ENCODE results near the gene PRKCZ. TPM values are rescaled to one million over a fixed set of nuclear protein-coding genes. Genes with fewer than 3 reads are reported as not detected.
"Not testable (repeated sequence)": the region's sequence is repeated elsewhere in the genome, so short reads cannot be mapped to it uniquely, and the experiment has no call there.

The PRKCZ gene
- total RNA-seq, 3 donors from 2014 or later (not counting 1 experiment from before 2014, with no cell fraction given): 25.1 to 37.1 (median 30.5) TPM

- Mint-ChIP-seq H3K27ac (no peak overlapping the region), H3K27me3 (ENCODE audit: low read depth in 2 of 2) (no peaks in the 10 kb centered on the region), H3K36me3 (no peaks in the 10 kb centered on the region), H3K9me3 (no peaks in the 10 kb centered on the region), H3K4me3 (no peak overlapping the region), H3K4me1 (peaks cover 12 to 13% of the 10 kb centered on the region in 2 donors)
- Histone ChIP-seq H3K27me3 (ENCODE audit: control insufficient read depth, insufficient read depth, low read length) (no peaks in the 10 kb centered on the region), H3K9me3 (ENCODE audit: control insufficient read depth, insufficient read depth, low read length) (no peaks in the 10 kb centered on the region), H3K36me3 (ENCODE audit: control insufficient read depth, insufficient read depth, low read length) (no peaks in the 10 kb centered on the region), H3K4me1 (ENCODE audit: control insufficient read depth, insufficient read depth, low read length) (peaks cover 26% of the 10 kb centered on the region), H3K27ac (ENCODE audit: low read length) (no peak overlapping the region), H3K4me3 (ENCODE audit: low read length) (no peak overlapping the region)
- ATAC-seq: no peak
- DNase-seq: no peak
- intact Hi-C loops (cut with micrococcal nuclease): no loop called here
- 93% methylated on average over 19 of the region's 19 CpGs for WGBS (ENCODE audit: insufficient coverage)
- TF ChIP-seq, protein P1, sequence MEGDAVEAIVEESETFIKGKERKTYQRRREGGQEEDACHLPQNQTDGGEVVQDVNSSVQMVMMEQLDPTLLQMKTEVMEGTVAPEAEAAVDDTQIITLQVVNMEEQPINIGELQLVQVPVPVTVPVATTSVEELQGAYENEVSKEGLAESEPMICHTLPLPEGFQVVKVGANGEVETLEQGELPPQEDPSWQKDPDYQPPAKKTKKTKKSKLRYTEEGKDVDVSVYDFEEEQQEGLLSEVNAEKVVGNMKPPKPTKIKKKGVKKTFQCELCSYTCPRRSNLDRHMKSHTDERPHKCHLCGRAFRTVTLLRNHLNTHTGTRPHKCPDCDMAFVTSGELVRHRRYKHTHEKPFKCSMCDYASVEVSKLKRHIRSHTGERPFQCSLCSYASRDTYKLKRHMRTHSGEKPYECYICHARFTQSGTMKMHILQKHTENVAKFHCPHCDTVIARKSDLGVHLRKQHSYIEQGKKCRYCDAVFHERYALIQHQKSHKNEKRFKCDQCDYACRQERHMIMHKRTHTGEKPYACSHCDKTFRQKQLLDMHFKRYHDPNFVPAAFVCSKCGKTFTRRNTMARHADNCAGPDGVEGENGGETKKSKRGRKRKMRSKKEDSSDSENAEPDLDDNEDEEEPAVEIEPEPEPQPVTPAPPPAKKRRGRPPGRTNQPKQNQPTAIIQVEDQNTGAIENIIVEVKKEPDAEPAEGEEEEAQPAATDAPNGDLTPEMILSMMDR (IDR thresholded peaks at IDR 0.05): no peak
Measured at GRCh38 chr1:2136386-2137235, 86.4 kb downstream of the PRKCZ start.

DNA sequence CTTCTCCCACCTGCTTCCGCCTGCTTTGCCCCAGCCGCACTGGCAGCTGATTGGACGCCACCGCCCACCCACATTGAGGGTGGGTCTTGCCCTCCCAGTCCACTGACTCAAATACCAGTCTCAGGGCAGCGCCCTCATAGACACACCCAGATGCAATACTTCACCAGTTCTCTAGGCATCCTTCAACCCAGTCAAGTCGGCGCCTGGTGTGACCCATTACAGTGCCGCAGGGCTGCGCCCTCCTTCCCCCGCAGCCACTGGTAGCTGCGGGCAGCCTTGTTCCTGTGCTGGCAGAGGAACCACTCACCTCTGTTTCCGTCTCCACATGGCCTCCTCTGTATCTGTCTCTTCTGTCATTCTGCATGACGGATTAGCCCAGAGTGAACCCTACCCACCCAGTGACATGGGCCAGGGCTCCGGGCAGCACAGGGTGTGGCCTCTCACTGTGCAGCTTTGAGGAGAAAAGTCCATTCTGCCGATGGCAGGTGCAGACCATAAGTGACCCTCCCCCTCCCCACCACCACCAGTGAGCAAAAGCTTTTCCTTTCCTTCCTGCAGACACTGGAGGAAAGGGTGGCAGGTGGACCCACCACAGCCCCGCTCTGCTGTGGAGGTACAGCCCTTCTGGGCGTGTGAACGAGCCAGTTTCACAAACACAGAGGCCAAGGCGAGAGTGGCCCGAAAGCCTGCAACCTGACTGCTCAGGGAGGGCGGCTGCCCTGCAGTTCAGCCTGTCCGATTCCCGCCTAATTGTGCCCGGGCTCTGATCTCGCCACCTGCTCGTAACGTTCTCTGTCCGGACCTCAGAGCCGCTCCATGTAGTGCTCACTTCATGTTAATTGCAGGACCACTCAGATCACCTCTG is 87.3 kb downstream of the PRKCZ start:
- Histone ChIP-seq H3K27ac (ENCODE audit: low read length) (no peak overlapping the region), H3K36me3 (ENCODE audit: control insufficient read depth, insufficient read depth, low read length) (no peaks in the 10 kb centered on the region), H3K4me1 (ENCODE audit: control insufficient read depth, insufficient read depth, low read length) (peaks cover 19% of the 10 kb centered on the region), H3K9me3 (ENCODE audit: control insufficient read depth, insufficient read depth, low read length) (no peaks in the 10 kb centered on the region), H3K27me3 (ENCODE audit: control insufficient read depth, insufficient read depth, low read length) (no peaks in the 10 kb centered on the region), H3K4me3 (ENCODE audit: low read length) (no peak overlapping the region)
- TF ChIP-seq, protein P1 (IDR thresholded peaks at IDR 0.05): no peak
- ATAC-seq (no peak), DNase-seq (peak in 1 of 2 donors; percentile 33)
- Mint-ChIP-seq H3K9me3 (no peaks in the 10 kb centered on the region), H3K36me3 (no peaks in the 10 kb centered on the region), H3K27me3 (ENCODE audit: low read depth in 2 of 2) (no peaks in the 10 kb centered on the region), H3K27ac (peak overlapping the region in 1 of 2 donors; percentile 57), H3K4me1 (peaks cover 8 to 10% of the 10 kb centered on the region in 2 donors), H3K4me3 (no peak overlapping the region)
- intact Hi-C loops (cut with micrococcal nuclease): no loop called here
- WGBS (ENCODE audit: insufficient coverage): 84% methylated on average over 29 of the region's 29 CpGs

GRCh38 chr1:2139156-2139555 is 88.9 kb downstream of the PRKCZ start:
- H3K9me3 ChIP-seq (ENCODE audit: control insufficient read depth, insufficient read depth, low read length); H3K4me3 ChIP-seq (ENCODE audit: low read length); H3K27ac ChIP-seq (ENCODE audit: low read length); H3K27me3 ChIP-seq (ENCODE audit: control insufficient read depth, insufficient read depth, low read length); H3K9me3 Mint-ChIP-seq; H3K36me3 Mint-ChIP-seq; H3K27me3 Mint-ChIP-seq (ENCODE audit: low read depth in 2 of 2); H3K27ac Mint-ChIP-seq; ATAC-seq; H3K4me1 Mint-ChIP-seq; intact Hi-C loops (cut with micrococcal nuclease); H3K4me3 Mint-ChIP-seq; H3K36me3 ChIP-seq (ENCODE audit: control insufficient read depth, insufficient read depth, low read length); H3K4me1 ChIP-seq (ENCODE audit: control insufficient read depth, insufficient read depth, low read length); DNase-seq: not testable (repeated sequence)
- 93% methylated on average over 12 of the region's 13 CpGs for WGBS (ENCODE audit: insufficient coverage)

- no peaks in the 10 kb centered on the region for H3K36me3 ChIP-seq (ENCODE audit: control insufficient read depth, insufficient read depth, low read length)
- H3K27ac Mint-ChIP-seq: no peak overlapping the region
- WGBS (ENCODE audit: insufficient coverage): 87% methylated on average over 3 of the region's 4 CpGs
- H3K4me1 ChIP-seq (ENCODE audit: control insufficient read depth, insufficient read depth, low read length): peaks cover 9% of the 10 kb centered on the region
- no peaks in the 10 kb centered on the region for H3K27me3 ChIP-seq (ENCODE audit: control insufficient read depth, insufficient read depth, low read length)
- no peaks in the 10 kb centered on the region for H3K4me1 Mint-ChIP-seq
- H3K4me3 Mint-ChIP-seq: no peak overlapping the region
- no peak for ATAC-seq
- H3K36me3 Mint-ChIP-seq: no peaks in the 10 kb centered on the region
- intact Hi-C loops (cut with micrococcal nuclease): no loop called here
- H3K27me3 Mint-ChIP-seq (ENCODE audit: low read depth in 2 of 2): no peaks in the 10 kb centered on the region
- H3K9me3 ChIP-seq (ENCODE audit: control insufficient read depth, insufficient read depth, low read length): no peaks in the 10 kb centered on the region
- no peak overlapping the region for H3K4me3 ChIP-seq (ENCODE audit: low read length)
- DNase-seq: no peak
- no peak overlapping the region for H3K27ac ChIP-seq (ENCODE audit: low read length)
- H3K9me3 Mint-ChIP-seq: no peaks in the 10 kb centered on the region
- TF ChIP-seq, protein P1 (IDR thresholded peaks at IDR 0.05): no peak
Measured at GRCh38 chr1:2141025-2141424, 90.8 kb downstream of the PRKCZ start.
